ENCODE data around the gene ADORA3. TPM values are rescaled to one million over a fixed set of nuclear protein-coding genes. Genes with fewer than 3 reads are reported as not detected.
A peak's percentile ranks its signal among the peaks of the same experiment; 100 is the strongest.

The ADORA3 gene
- total RNA-seq, 1 donor from 2014 or later, result not detected

DNA sequence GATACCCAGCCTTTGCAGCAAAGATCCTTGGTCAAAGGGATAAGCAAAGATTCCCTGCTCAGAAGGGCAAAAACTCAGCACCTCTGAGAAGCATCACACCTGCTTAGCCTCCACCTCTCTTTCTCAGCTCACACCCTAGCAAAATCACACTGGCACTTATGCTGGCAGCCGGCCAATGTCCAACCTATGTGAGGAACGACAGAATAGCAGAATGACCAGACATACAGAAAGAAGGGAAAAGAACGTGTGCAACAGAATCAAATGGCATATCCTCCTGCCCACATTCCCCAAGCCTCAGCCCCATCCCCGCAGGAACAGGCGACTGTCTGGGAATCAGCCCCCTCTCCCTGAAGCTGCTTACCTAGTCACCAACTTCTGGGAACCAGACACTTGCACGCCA, 664 bp upstream of the ADORA3 start:
- peaks cover 5% of the 10 kb centered on the region for H3K4me1 ChIP-seq
- no peak overlapping the region for H3K4me2 ChIP-seq
- H3K4me3 ChIP-seq, result no peak overlapping the region
- no peak for DNase-seq (ENCODE audit: low spot score)
- H3K27me3 Mint-ChIP-seq (ENCODE audit: insufficient read depth, low read depth), result no peaks in the 10 kb centered on the region
- peaks cover 12% of the 10 kb centered on the region for H3K4me1 Mint-ChIP-seq
- no peaks in the 10 kb centered on the region for H3K27me3 ChIP-seq
- no peaks in the 10 kb centered on the region for H3K79me2 ChIP-seq (ENCODE audit: low read depth)
- no peak overlapping the region for H3K9ac ChIP-seq
- H3K36me3 ChIP-seq, result no peaks in the 10 kb centered on the region
- H3K9me3 ChIP-seq (ENCODE audit: low read depth), result no peaks in the 10 kb centered on the region
- peaks cover 5% of the 10 kb centered on the region for H3F3A ChIP-seq (ENCODE audit: low read depth)
- H4K20me1 ChIP-seq (ENCODE audit: low read depth), result no peaks in the 10 kb centered on the region
- no peak overlapping the region for H3K27ac Mint-ChIP-seq
- H3K27ac ChIP-seq, result no peak overlapping the region
- TF ChIP-seq EZH2 (IDR thresholded peaks at IDR 0.05) (no peak), CTCF (IDR thresholded peaks at IDR 0.05) (no peak), EZH2phosphoT487 (IDR thresholded peaks at IDR 0.05) (no peak)
- no peaks in the 10 kb centered on the region for H3K36me3 Mint-ChIP-seq
- no peaks in the 10 kb centered on the region for H3K9me3 Mint-ChIP-seq
- no peak overlapping the region for H3K4me3 Mint-ChIP-seq
- H2AFZ ChIP-seq (replicated peaks), result no peak overlapping the region

- Histone ChIP-seq H2AFZ (replicated peaks) (no peak overlapping the region), H3K4me2 (no peak overlapping the region), H3K36me3 (no peaks in the 10 kb centered on the region), H3K27me3 (no peaks in the 10 kb centered on the region), H3K4me3 (no peak overlapping the region), H3F3A (ENCODE audit: low read depth) (no peaks in the 10 kb centered on the region), H3K9me3 (ENCODE audit: low read depth) (no peaks in the 10 kb centered on the region), H3K79me2 (ENCODE audit: low read depth) (no peaks in the 10 kb centered on the region), H3K4me1 (no peaks in the 10 kb centered on the region), H3K9ac (no peak overlapping the region), H4K20me1 (ENCODE audit: low read depth) (no peaks in the 10 kb centered on the region), H3K27ac (no peak overlapping the region)
- H3K4me1 Mint-ChIP-seq, result no peaks in the 10 kb centered on the region
- H3K9me3 Mint-ChIP-seq, result no peaks in the 10 kb centered on the region
- DNase-seq (ENCODE audit: low spot score), result no peak
- no peaks in the 10 kb centered on the region for H3K36me3 Mint-ChIP-seq
- TF ChIP-seq EZH2phosphoT487 (IDR thresholded peaks at IDR 0.05) (no peak), CTCF (IDR thresholded peaks at IDR 0.05) (no peak), EZH2 (IDR thresholded peaks at IDR 0.05) (no peak)
- H3K4me3 Mint-ChIP-seq, result no peak overlapping the region
- H3K27ac Mint-ChIP-seq, result no peak overlapping the region
- H3K27me3 Mint-ChIP-seq (ENCODE audit: insufficient read depth, low read depth), result no peaks in the 10 kb centered on the region
These were observed 1.8 kb downstream of the ADORA3 start for GRCh38 chr1:111501645-111502044.

DNA sequence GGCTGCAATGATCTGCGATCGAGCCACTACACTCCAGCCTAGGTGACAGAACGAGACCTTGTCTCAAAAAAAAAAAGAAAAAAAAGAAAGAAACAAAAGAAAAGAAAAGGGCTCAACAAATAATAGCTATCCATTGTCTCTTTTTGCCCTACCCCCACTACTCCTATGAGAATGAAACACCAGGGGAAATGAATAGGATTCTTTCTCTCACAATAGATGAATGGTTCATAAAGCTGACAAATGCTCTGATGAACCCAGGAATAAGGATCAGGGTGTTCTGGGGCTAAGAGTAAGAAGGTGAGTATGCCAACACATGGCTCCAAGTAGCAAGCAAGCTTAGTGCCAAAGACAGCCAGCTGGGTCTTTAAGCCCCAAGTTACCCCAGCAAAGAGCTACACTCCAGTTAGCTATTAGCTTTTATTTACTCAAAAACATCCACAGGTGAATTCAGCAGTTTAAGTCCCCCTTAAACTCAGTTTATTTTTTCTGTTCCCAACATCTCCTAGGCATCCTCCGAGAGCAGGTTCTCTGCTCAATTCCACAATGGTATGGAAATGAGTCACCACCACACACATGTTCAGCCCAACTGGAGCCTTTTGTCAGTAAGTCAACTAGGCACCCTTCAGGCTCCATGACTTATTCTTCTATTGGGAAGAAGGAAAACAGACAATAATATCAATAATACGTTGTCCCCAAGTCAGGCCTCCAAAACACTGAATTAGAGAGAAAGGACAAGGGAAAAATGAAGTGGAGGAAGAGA, 4.2 kb downstream of the ADORA3 start:
- no peaks in the 10 kb centered on the region for H3K4me1 ChIP-seq
- no peaks in the 10 kb centered on the region for H3K36me3 Mint-ChIP-seq
- no peaks in the 10 kb centered on the region for H4K20me1 ChIP-seq (ENCODE audit: low read depth)
- no peak for DNase-seq (ENCODE audit: low spot score)
- H3K27ac Mint-ChIP-seq, result no peak overlapping the region
- no peaks in the 10 kb centered on the region for H3K36me3 ChIP-seq
- no peaks in the 10 kb centered on the region for H3K27me3 Mint-ChIP-seq (ENCODE audit: insufficient read depth, low read depth)
- H3K27ac ChIP-seq, result no peak overlapping the region
- no peaks in the 10 kb centered on the region for H3F3A ChIP-seq (ENCODE audit: low read depth)
- H3K9ac ChIP-seq, result no peak overlapping the region
- no peaks in the 10 kb centered on the region for H3K79me2 ChIP-seq (ENCODE audit: low read depth)
- H3K4me2 ChIP-seq, result no peak overlapping the region
- peaks cover 2% of the 10 kb centered on the region for H3K9me3 Mint-ChIP-seq
- no peak overlapping the region for H2AFZ ChIP-seq (replicated peaks)
- no peak for TF ChIP-seq EZH2 (IDR thresholded peaks at IDR 0.05)
- H3K9me3 ChIP-seq (ENCODE audit: low read depth), result no peaks in the 10 kb centered on the region
- no peaks in the 10 kb centered on the region for H3K4me1 Mint-ChIP-seq
- no peak overlapping the region for H3K4me3 ChIP-seq
- H3K27me3 ChIP-seq, result no peaks in the 10 kb centered on the region
- no peak overlapping the region for H3K4me3 Mint-ChIP-seq

DNA sequence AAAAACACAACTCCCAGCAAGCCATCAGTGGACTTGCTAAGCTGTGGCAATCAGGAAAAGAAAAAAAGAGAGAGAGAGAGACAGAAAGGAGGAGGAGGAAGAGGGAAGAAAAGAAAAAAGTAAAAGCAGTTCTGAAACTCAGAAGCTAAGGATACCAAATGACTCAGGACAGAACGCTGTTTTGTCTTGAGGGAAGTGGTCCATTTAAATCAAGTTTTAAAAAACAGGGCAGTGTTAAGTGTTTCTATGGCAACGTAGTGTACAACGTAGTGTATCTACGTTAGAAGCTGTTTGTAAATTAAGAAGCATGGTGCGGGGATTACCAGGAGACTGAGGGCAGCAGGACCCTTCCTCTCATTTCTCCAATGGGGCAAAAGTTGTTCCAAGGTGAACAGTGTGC, 5.8 kb downstream of the ADORA3 start:
- Histone ChIP-seq H3K27ac (no peak overlapping the region), H3K36me3 (no peaks in the 10 kb centered on the region), H3K9me3 (ENCODE audit: low read depth) (no peaks in the 10 kb centered on the region), H3F3A (ENCODE audit: low read depth) (no peaks in the 10 kb centered on the region), H2AFZ (replicated peaks) (peak overlapping the region; percentile 63), H3K79me2 (ENCODE audit: low read depth) (no peaks in the 10 kb centered on the region), H4K20me1 (ENCODE audit: low read depth) (no peaks in the 10 kb centered on the region), H3K4me1 (no peaks in the 10 kb centered on the region), H3K27me3 (no peaks in the 10 kb centered on the region), H3K4me3 (no peak overlapping the region), H3K9ac (no peak overlapping the region), H3K4me2 (no peak overlapping the region)
- H3K4me3 Mint-ChIP-seq, result no peak overlapping the region
- TF ChIP-seq CTCF (IDR thresholded peaks at IDR 0.05) (no peak), EZH2 (IDR thresholded peaks at IDR 0.05) (no peak), EZH2phosphoT487 (IDR thresholded peaks at IDR 0.05) (no peak)
- no peak for DNase-seq (ENCODE audit: low spot score)
- peaks cover 3% of the 10 kb centered on the region for H3K4me1 Mint-ChIP-seq
- no peaks in the 10 kb centered on the region for H3K36me3 Mint-ChIP-seq
- H3K27me3 Mint-ChIP-seq (ENCODE audit: insufficient read depth, low read depth), result no peaks in the 10 kb centered on the region
- H3K9me3 Mint-ChIP-seq, result peaks cover 2% of the 10 kb centered on the region
- no peak overlapping the region for H3K27ac Mint-ChIP-seq
